Dedifferentiated amniotic fluid mesenchymal stem cell (primary cell): Measurements from ENCODE around the gene SCNN1A.

ENCODE experiments used
- DNase-seq: peaks from one replicate; pipeline ENCODE4 v3.0.0-alpha.2; 2016; ENCODE audit errors: extremely low spot score

The SCNN1A gene

DNA sequence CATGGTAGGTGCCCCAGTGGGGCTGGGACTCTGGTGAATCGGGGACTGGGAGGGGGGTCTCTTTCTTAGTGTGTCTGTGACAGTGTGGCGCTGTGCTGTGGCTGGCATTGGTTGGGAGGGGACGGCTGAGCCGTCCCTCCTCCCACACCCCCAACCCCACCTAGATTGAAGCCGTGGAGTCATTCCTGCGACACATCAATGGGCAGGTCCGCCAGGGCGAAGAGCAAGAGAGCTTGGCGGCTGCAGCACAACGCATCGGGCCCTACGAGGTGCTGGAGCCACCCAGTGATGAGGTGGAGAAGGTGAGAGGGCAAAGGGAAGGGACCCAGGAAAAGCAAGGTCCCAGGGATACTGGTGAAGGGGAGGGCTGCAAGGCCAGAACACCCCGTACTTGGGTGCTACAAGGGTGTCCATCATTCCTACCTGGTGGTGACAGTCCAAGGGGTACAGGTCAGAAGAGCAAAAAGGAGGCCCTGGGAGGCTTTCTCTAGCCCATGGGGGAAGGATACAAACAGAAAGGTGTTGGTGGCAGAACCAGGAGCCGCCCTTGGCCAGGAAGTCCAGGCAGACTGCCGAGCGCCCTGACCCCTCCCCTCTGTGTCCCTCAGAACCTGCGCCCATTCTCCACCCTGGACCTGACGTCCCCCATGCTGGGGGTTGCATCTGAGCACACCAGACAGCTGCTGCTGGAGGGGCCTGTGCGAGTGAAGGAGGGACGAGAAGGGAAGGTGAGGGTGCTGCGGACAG lies 57.5 kb downstream of the SCNN1A start:
- DNase-seq = no peak

DNA sequence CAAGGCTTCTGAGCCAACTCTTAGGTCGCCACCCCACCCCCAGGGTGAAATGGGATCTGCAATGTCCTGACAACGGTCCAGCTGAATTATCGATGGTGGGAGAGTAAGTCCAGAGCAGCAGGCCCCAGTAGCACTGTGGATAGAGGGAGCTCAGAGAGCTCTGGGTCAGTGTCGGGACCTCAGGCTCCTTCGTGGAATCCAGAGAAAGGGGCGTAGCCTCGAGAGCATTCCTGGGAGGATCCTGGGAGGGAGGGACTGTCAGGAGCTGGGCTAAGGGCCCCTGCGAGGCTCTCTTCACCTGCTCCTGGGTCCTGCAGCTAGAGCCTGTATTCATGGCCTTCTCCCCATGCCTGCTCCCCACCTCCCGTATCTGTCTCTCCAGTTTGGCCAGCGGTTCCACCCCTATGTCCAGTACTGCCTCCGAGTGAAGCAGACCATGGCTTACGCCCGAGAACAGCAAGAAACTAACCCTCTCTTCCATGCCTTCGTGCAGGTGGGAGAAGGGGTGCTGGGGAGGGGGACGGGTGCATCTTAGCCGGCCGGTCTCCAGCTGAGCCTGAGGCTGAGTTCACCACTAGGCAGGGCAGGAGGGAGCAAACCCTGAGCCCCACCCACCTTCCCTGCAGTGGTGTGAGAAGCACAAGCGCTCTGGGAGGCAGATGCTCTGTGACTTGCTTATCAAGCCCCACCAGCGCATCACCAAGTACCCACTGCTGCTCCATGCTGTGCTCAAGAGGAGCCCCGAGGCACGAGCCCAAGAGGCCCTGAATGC lies 58.3 kb downstream of the SCNN1A start:
- DNase-seq = no peak

DNA sequence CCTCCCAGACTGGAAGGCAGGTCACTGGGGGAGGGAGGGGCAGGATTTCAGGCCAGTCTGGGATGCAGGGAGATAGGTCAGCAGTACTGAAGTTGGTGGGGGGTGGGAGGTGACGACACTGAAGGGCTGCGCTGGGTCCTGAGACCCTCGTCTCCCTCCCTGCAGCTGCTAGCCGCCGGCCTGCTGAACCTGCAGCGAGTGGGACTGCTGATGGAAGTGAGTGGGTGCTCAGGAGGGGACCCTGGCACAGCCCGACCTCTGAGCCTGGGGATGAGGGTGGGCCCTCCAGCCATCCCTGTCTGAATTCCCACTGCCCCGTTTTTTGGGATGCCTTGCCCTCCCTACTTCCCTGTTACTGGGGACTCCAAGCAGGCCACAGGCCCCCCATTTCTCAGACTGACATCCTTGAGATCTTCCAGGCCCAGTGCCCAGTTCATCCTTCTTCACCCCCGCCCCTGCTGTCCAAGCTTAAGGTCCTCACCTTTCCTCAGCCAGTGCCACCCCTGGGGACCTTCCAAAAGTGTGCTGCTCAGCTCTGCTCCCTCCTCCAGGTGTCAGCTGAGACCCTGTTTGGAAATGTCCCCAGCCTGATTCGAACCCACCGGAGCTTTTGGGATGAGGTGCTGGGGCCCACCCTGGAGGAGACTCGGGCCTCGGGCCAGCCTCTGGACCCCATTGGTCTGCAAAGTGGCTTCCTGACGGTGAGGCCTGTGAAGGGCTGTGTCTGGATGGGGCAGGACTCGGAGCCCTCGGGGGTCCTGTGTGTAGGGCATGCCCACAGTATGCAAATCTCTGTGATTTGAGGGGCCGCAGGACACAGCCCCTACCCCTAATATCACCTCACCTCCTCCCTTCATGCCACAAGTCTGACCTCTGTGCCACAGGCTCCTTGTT lies 59.4 kb downstream of the SCNN1A start:
- no peak for DNase-seq

DNA sequence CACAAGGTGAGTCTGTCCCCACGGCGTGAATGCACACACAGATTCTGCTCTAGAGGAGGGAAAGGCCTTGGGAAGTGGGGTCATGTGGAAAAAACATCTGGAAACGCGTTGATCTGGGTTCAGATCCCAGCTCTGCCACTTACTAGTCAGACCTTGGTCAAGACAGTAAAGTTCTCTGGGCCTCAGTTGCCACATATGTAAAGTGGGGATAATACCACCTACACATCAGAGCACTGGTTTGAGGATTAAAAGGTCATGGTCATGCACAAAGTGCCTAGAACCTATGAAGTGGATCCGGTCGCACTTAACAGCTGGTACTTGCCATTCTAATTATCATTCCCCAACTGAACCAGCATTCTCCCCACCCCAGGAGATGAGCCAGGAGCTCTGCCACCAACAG lies 60.2 kb downstream of the SCNN1A start:
- DNase-seq = no peak

DNA sequence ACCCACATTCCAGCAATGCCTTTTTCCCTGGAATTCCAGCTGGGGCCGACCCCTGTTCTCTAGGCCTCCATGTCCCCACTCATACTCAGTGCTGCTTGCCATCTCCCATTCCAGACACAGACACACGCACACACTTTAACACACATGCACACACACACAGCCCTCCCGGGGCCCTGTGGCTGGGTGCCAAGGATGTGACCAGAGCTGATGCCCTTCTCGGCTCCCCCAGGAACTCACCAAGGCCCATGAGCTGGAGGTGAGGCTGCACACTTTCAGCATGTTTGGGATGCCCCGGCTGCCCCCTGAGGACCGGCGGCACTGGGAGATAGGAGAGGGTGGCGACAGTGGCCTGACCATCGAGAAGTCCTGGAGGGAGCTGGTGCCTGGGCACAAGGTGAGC lies 60.6 kb downstream of the SCNN1A start:
- DNase-seq = no peak

DNA sequence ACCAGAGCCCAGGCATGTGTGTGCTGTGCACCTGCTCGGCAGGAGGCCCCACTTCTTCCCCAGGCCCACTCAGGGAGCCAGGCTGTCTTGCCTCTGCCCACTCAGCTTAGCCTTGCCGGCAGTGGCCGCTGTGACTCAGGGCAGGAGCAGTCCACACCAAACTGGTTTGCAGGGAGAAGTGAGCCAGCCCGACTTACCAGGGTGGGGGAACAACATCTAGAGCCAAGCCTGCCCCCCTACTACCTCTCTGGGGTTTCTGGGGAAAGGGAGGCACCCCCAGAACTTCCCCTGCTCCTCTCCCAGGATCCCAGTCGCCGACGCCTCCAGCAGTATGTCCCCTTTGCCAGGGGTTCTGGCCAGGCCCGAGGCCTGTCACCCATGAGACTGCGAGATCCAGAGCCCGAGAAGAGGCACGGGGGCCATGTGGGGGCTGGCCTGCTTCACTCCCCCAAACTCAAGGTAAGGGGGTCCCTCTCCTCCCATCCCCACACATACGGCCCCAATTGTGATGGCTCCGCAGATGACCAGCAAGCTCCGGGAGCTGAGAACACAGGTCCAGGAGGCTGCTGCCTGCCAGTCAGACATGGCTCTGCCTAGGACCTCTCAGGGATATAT lies 61.9 kb downstream of the SCNN1A start:
- DNase-seq = no peak

DNA sequence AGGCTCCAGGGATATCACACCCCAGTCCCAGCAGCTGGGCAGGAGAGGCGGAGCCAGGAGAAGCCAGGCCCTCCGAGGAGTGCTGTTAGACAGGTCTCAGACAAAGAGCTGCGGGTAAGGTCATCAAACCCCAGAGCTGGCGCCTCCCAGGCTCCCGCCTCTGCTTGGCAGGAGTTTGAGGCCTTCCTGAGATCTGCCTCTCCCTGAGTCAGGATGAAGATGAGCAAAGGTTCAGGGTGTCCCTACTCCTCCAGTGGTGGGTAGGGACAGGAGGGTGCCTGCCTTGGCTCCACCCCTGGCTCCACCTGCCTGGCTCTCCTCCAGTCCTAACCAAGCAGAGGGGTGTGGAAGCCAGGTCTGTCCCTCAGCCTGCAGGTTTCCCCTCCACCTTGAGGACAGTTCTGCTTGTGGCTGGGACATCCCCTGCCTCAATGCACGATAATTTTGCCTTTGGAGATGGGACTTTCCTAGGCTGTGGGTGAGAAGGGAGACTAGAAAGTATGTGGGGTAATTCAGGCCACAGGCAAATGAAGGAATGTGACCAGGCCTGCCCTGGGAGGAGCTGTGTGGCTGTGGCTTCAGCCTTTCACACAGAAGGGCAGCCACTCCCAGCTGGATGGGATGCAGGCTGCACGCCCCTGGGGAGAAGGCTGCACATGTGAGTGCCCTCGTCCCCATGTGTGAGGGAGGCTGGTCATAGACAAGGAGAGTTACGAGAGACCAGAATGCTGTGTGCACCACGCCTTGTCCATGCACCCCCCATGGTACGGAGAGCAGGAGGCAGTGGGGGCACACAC lies 62.6 kb downstream of the SCNN1A start:
- no peak for DNase-seq

DNA sequence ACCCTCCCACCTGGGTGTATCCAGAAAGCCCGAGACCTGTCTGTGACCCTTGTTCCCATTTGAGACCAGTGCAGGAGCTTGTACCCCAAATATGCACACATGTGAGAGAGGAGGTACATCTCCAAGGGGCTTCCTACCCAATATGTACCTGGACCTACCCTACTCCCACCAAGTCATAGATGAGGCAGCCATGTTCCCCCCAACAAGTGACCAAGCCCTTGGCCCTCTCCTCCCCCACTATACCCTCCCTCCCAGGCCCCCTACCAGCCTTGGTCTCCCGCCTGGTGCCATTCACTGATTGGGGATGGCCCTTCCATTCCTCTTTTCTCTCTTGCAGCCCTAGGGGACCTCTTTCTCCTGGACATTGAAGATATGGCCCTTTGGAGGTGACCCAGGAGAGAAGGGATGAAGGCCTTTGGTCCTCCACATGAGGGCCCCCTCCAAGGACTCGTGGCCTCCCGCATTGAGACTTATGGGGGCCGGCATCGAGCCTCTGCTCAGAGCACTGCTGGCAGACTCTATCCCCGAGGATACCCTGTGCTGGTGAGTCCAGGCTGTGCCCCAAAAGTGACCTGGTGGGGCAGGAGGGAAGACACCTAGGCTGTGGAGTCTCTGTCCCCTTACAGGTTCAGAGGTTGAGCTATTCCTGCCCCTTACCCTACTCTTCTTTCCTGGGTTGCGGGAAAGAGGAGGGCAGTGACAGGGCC lies 63.4 kb downstream of the SCNN1A start:
- no peak for DNase-seq

DNA sequence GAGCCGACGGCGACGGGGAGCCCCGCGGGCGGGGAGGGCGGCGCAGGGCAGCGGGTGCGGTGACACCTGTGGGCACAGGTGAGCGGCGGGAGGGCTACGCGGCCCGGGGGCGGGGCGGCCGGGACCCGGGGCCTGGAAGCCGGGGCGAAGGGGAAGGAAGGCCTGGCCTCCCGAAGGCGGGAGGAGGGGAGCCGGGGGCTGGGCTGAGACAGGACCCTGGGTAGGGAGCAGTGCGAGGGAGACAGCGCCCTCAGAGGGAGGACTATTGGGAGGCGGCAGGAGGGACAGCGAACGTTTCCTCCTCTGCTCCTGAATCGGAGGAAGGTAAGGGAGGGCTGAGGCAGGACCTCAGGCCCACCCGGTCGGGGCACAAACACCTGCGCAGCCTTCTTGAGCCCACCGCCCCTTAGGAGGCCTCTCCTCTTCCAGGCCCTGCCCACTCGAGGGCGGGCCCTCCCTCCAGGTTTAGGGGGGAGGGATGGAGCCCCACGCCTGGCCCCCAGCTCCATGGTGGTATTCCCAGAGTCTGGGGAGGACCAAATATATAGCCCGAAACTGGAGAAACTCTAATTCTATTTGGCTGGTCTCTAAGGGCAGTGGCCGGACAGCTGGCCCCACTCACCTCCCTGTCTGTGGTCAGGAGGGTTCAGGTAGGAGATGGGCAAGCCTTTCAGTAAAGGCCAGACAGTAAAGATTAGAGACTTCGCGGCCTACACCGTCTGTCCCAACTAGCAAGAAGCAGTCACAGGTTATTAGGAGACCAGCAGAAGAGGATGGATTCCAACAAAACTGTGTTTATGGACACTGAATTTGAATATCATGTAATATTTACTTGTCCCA lies 64.4 kb downstream of the SCNN1A start:
- no peak for DNase-seq

DNA sequence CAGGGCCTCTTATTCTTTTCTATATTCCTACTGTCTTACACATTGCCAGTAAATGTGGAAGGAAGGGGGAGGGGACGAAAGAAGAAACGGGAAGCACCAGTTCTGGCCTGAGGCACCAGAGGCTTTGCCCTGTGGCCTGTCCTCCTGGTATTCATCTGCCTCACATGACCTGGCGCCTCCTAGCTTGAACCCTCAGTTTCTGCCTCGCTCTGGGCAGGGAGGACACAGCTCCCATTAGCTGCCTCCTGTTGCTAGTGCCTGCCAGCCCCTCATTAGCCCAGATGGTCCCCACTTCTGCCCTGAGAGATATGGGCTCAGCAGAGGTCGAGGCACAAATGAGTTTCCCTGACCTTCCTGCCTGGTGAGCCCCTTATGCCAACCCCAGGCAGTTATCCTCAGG lies 67.8 kb downstream of the SCNN1A start:
- no peak for DNase-seq

DNA sequence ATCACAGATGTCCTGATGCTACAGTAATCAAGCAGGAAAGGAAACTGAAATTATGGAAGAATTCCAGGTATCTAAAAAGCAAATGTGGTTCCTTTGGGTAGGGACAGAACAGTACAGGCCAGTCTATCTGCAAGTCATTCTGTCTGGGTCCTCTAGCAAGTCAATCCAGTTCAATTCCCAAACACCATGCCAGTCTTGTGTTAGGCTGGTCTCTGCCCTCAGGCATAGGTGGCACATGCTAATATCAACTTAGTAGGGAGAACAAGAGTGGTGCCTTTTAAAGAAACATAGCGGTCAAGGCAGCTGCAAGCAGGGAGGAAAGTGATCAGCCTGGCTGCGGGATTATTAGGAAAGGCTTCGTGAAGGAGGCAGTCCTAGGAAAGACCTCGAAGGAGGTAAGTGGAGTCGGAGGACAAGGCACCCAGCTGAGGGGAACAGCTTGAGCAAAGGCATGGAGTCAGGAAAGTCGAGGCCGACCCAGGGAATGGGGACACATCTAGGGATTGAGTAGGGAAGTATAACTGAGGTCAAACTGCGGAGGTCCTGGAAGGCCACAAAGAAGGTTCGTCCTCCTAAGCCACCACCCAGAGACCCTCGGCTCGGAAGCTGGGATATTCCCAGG lies 68.7 kb downstream of the SCNN1A start:
- no peak for DNase-seq

DNA sequence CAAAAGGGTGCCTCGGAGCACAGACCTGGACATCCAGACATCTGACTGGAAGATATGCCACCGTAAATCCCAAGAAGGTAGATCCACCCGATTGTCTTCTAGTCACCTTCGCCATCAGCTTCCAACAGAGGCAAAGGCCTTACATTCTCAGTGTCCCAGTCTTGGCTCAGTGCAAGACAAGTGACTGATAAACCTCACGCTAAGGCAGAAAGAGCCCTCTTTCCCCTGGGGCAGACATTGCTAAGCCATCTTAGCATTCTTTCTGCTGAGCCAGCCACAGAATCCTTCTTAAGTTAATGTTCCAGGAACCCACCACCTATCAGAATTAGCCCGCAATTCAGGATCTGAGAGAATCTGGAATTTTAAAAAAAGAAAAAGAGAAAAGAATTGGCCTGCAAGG lies 69.2 kb downstream of the SCNN1A start:
- DNase-seq = no peak

DNA sequence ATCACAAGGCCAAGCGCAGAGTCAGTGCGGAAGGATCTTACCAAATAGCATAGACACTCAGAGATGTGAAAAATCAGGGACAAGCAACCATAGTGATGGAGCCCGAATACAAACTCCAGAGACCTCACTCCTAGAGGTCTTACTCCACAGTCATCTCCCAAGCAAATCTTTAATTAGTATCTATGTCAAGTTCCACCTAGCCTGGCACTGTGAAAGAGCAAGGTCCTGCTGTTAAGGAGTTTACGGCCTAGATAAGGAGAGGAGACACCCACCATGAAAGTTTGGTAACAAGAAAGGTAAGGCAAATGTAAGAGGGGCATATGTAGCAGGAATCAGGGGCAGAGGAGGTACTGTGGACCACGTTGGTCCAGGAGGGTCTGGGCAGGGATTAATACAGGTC lies 72.3 kb downstream of the SCNN1A start:
- no peak for DNase-seq

DNA sequence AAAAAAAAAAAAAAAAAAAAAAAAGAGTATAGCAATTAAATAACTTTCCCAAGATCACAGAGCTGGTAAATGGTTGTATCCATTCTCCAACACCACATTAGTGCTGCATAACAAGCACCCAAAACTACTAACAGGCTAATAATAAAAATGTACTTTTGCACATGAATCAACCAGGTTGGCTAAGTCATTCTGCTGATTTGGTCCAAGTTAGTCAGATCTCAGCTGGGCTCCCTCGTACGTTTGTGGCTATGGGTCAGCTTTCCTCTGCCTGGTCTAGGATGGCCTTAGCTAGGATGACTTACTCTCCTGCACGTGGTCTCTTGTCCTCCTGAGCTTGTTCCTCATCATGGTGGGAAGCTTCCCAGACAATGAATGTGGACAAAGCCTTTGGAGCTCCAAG lies 72.7 kb downstream of the SCNN1A start:
- no peak for DNase-seq

DNA sequence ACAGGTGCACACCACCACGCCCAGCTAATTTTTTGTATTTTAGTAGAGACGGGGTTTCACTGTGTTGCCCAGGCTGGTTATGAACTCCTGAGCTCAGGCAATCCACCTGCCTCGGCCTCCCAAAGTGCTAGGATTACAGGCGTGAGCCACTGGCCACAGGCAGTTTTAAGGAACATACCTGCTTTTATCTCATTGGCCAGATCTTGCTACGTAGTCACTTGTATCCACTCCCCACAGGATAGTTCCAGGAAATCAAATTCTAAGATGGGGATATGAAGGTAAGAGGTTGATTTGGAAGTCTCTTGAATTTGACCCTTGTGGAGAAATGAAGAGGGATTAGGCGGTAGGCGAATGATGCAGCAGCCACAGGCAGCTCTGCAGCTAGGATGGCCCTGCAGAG lies 73.6 kb downstream of the SCNN1A start:
- DNase-seq = no peak

DNA sequence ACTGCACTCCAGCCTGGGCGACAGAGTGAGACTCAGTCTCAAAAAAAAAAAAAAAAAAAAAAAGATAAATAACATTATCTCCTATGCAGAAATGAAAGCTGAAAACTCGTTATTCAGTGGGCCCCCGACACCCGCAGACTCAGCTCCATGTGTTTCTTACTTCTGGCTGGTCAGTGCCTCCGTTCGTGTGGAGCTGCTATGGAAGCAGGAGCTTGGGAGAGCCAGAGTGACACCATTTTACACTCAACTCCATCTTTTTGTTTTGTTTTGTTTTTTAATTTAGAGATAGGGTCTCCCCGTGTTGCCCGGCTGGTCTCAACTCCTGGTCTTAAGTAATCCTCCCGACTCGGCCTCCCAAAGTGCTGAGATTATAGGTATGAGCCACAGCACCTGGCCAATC lies 78.2 kb downstream of the SCNN1A start:
- no peak for DNase-seq
